ENCODE data around the gene GTPBP8.

The GTPBP8 gene

DNA sequence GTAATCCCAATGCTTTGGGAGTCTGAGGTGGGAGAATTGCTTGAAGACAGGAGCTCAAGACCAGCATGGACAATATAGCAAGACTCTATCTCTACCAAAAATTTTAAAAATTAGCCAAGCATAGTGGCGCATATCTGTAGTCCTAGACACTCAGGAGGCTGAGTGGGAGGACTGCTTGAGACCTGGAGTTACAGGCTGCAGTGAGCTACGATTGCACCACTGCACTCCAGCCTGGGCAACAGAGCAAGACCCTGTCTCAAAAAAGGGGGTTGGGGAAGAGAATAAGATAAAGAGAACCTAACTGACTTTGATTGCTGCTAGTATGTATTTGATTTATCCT is 16.6 kb upstream of the GTPBP8 start:
- Histone ChIP-seq H3K9me3 (ENCODE audit: insufficient read depth, low read length) (no peaks in the 10 kb centered on the region), H4K20me1 (ENCODE audit: insufficient read depth, low read length) (peaks cover 4% of the 10 kb centered on the region; the same call in 1 of the 2 replicates), H3K4me2 (ENCODE audit: low read length) (peak overlapping the region; percentile 77), H3K79me2 (ENCODE audit: low read length) (peaks cover 61% of the 10 kb centered on the region), H3K27me3 (ENCODE audit: low read depth, low read length) (no peaks in the 10 kb centered on the region), H2AFZ (ENCODE audit: low read depth, low read length) (no peak overlapping the region), H3K4me3 (ENCODE audit: low read length) (peak overlapping the region; percentile 80), H3K9ac (ENCODE audit: low read length) (peak overlapping the region; percentile 90), H3K27ac (ENCODE audit: low read length) (peak overlapping the region; percentile 95), H3K4me1 (ENCODE audit: low read length) (peaks cover 84% of the 10 kb centered on the region), H3K36me3 (replicated peaks; ENCODE audit: low read depth, low read length) (no peaks in the 10 kb centered on the region)
- no peak for TF ChIP-seq EZH2phosphoT487 (IDR thresholded peaks at IDR 0.05; ENCODE audit: low read depth)
- TF ChIP-seq, protein P1, sequence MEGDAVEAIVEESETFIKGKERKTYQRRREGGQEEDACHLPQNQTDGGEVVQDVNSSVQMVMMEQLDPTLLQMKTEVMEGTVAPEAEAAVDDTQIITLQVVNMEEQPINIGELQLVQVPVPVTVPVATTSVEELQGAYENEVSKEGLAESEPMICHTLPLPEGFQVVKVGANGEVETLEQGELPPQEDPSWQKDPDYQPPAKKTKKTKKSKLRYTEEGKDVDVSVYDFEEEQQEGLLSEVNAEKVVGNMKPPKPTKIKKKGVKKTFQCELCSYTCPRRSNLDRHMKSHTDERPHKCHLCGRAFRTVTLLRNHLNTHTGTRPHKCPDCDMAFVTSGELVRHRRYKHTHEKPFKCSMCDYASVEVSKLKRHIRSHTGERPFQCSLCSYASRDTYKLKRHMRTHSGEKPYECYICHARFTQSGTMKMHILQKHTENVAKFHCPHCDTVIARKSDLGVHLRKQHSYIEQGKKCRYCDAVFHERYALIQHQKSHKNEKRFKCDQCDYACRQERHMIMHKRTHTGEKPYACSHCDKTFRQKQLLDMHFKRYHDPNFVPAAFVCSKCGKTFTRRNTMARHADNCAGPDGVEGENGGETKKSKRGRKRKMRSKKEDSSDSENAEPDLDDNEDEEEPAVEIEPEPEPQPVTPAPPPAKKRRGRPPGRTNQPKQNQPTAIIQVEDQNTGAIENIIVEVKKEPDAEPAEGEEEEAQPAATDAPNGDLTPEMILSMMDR (IDR thresholded peaks at IDR 0.05; ENCODE audit: low read depth, low read length) = no peak

- Histone ChIP-seq H3K4me1 (ENCODE audit: low read length) (peaks cover 85% of the 10 kb centered on the region), H3K36me3 (replicated peaks; ENCODE audit: low read depth, low read length) (no peaks in the 10 kb centered on the region), H3K4me3 (ENCODE audit: low read length) (peak within 1 kb of the TSS; percentile 80), H4K20me1 (ENCODE audit: insufficient read depth, low read length) (no peaks in the 10 kb centered on the region), H3K9me3 (ENCODE audit: insufficient read depth, low read length) (no peaks in the 10 kb centered on the region), H3K27ac (ENCODE audit: low read length) (peak within 1 kb of the TSS; percentile 95), H2AFZ (ENCODE audit: low read depth, low read length) (peak within 1 kb of the TSS; percentile 35), H3K79me2 (ENCODE audit: low read length) (peaks cover 54% of the 10 kb centered on the region), H3K9ac (ENCODE audit: low read length) (peak within 1 kb of the TSS; percentile 90), H3K4me2 (ENCODE audit: low read length) (peak within 1 kb of the TSS; percentile 77), H3K27me3 (ENCODE audit: low read depth, low read length) (no peaks in the 10 kb centered on the region)
- TF ChIP-seq, protein P1 (IDR thresholded peaks at IDR 0.05; ENCODE audit: low read depth, low read length) = no peak
- TF ChIP-seq EZH2phosphoT487 (IDR thresholded peaks at IDR 0.05; ENCODE audit: low read depth) = no peak
Observed at GRCh38 chr3:112974894-112975293, 15.9 kb upstream of the GTPBP8 start, which contains the start of gene CD200R1. TSS of gene CD200R1 (minus strand) at chr3:112975103. CDS start at chr3:112974857, 246 bp downstream.

- peak overlapping the region; percentile 77 for H3K4me2 ChIP-seq (ENCODE audit: low read length)
- H4K20me1 ChIP-seq (ENCODE audit: insufficient read depth, low read length) = no peaks in the 10 kb centered on the region
- peaks cover 90% of the 10 kb centered on the region for H3K4me1 ChIP-seq (ENCODE audit: low read length)
- no peak for TF ChIP-seq EZH2phosphoT487 (IDR thresholded peaks at IDR 0.05; ENCODE audit: low read depth)
- TF ChIP-seq, protein P1 (IDR thresholded peaks at IDR 0.05; ENCODE audit: low read depth, low read length) = no peak
- H3K9me3 ChIP-seq (ENCODE audit: insufficient read depth, low read length) = no peaks in the 10 kb centered on the region
- peak overlapping the region; percentile 90 for H3K9ac ChIP-seq (ENCODE audit: low read length)
- H3K4me3 ChIP-seq (ENCODE audit: low read length) = peak overlapping the region; percentile 80
- H3K79me2 ChIP-seq (ENCODE audit: low read length) = peaks cover 43% of the 10 kb centered on the region
- H3K36me3 ChIP-seq (replicated peaks; ENCODE audit: low read depth, low read length) = no peaks in the 10 kb centered on the region
- H2AFZ ChIP-seq (ENCODE audit: low read depth, low read length) = peak overlapping the region; percentile 35; the same call in 1 of the 2 replicates
- H3K27me3 ChIP-seq (ENCODE audit: low read depth, low read length) = no peaks in the 10 kb centered on the region
- H3K27ac ChIP-seq (ENCODE audit: low read length) = peak overlapping the region; percentile 95
Observed at GRCh38 chr3:112976001-112976400, 14.8 kb upstream of the GTPBP8 start.

DNA sequence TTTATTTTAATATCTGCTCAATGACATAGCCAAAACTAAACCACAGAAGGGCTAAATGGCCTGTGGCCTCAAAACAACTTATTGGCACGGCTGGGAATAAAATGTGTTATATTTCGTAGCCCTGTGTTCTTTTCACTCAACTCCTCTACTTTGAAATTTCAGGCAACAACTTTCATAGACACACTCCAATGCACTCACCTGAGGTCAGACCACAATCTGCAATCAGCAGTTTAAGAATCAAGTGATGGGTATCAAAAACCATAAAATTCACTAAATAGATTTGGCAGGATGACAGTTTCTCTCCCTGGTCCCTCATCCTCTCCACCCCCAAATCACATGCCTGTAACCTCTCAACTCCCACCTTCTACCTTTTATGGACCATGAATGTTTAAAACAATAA is 13.8 kb upstream of the GTPBP8 start:
- H3K9ac ChIP-seq (ENCODE audit: low read length) = peak overlapping the region; percentile 8; the same call in 1 of the 2 replicates
- H3K36me3 ChIP-seq (replicated peaks; ENCODE audit: low read depth, low read length) = peaks cover 7% of the 10 kb centered on the region
- peak overlapping the region; percentile 77 for H3K4me2 ChIP-seq (ENCODE audit: low read length)
- no peak for TF ChIP-seq EZH2phosphoT487 (IDR thresholded peaks at IDR 0.05; ENCODE audit: low read depth)
- TF ChIP-seq, protein P1 (IDR thresholded peaks at IDR 0.05; ENCODE audit: low read depth, low read length) = no peak
- H3K9me3 ChIP-seq (ENCODE audit: insufficient read depth, low read length) = 0 out of 2 replicates have a peak, but pooled peaks cover 4% of the 10 kb centered on the region
- H3K4me3 ChIP-seq (ENCODE audit: low read length) = no peak overlapping the region
- H3K4me1 ChIP-seq (ENCODE audit: low read length) = peaks cover 91% of the 10 kb centered on the region
- H4K20me1 ChIP-seq (ENCODE audit: insufficient read depth, low read length) = no peaks in the 10 kb centered on the region
- no peak overlapping the region for H2AFZ ChIP-seq (ENCODE audit: low read depth, low read length)
- no peaks in the 10 kb centered on the region for H3K27me3 ChIP-seq (ENCODE audit: low read depth, low read length)
- H3K27ac ChIP-seq (ENCODE audit: low read length) = peak overlapping the region; percentile 95
- peaks cover 33% of the 10 kb centered on the region for H3K79me2 ChIP-seq (ENCODE audit: low read length)

Measured in OCI-LY3 (cell line).